Mesendoderm (in vitro differentiated cells): ENCODE results near the gene SCRT2.

Experiments used
- DNase-seq: peaks from one replicate; pipeline ENCODE4 v3.0.0; 2013
- H2AK5ac ChIP-seq: 2 replicates; pipeline ENCODE4 v1.6.1; 2013; ENCODE audit warnings: low read length, inconsistent platforms
- H2BK120ac ChIP-seq: 2 replicates; pipeline ENCODE4 v1.6.1; 2013; ENCODE audit warnings: low read depth, mild to moderate bottlenecking, low read length, moderate library complexity, mixed read lengths
- H2BK15ac ChIP-seq: replicated peaks from 2 replicates; pipeline ENCODE4 v1.6.1; 2013; ENCODE audit warnings: low read depth, mild to moderate bottlenecking, moderate library complexity
- H2BK5ac ChIP-seq: 2 replicates; pipeline ENCODE4 v1.6.1; 2013; ENCODE audit warnings: low read length, inconsistent platforms
- H3K18ac ChIP-seq: 2 replicates; pipeline ENCODE4 v1.6.1; 2013; ENCODE audit warnings: mild to moderate bottlenecking, low read length, mixed read lengths
- H3K23ac ChIP-seq: one replicate; pipeline ENCODE4 v1.6.1; 2013; ENCODE audit warnings: low read length
- H3K27ac ChIP-seq: 2 replicates; pipeline ENCODE4 v1.5.1; 2013; ENCODE audit warnings: low read depth, mild to moderate bottlenecking, inconsistent platforms, low read length, moderate library complexity
- H3K27me3 ChIP-seq: 2 replicates; pipeline ENCODE4 v1.6.1; 2013; ENCODE audit warnings: low read length, control low read depth, mild to moderate bottlenecking, inconsistent platforms; ENCODE audit not compliant: insufficient read depth, poor library complexity
- H3K36me3 ChIP-seq: 2 replicates; pipeline ENCODE4 v1.6.1; 2013; ENCODE audit warnings: low read length, inconsistent platforms; ENCODE audit not compliant: control insufficient read depth, insufficient read depth
- H3K4ac ChIP-seq: one replicate; pipeline ENCODE4 v1.6.1; 2013; ENCODE audit warnings: low read depth, mild to moderate bottlenecking, low read length, moderate library complexity
- H3K4me1 ChIP-seq: 2 replicates; pipeline ENCODE4 v1.6.1; 2013; ENCODE audit warnings: low read depth, low read length, inconsistent platforms; ENCODE audit not compliant: control insufficient read depth
- H3K4me2 ChIP-seq: 2 replicates; pipeline ENCODE4 v1.6.1; 2013; ENCODE audit warnings: low read length
- H3K4me3 ChIP-seq: 2 replicates; pipeline ENCODE4 v1.5.1; 2013; ENCODE audit warnings: mild to moderate bottlenecking, low read length
- H3K56ac ChIP-seq: one replicate; pipeline ENCODE4 v1.6.1; 2013; ENCODE audit warnings: low read length
- H3K79me1 ChIP-seq: 2 replicates; pipeline ENCODE4 v1.6.1; 2013; ENCODE audit warnings: low read length, inconsistent platforms
- H3K79me2 ChIP-seq: 2 replicates; pipeline ENCODE4 v1.6.1; 2013; ENCODE audit warnings: mild to moderate bottlenecking, low read length; ENCODE audit not compliant: control insufficient read depth, insufficient read depth
- H3K9ac ChIP-seq: 2 replicates; pipeline ENCODE4 v1.6.1; 2013; ENCODE audit warnings: low read length, inconsistent platforms
- H4K5ac ChIP-seq: one replicate; pipeline ENCODE4 v1.6.1; 2013; ENCODE audit warnings: low read length
- H4K8ac ChIP-seq: one replicate; pipeline ENCODE4 v1.6.1; 2013; ENCODE audit warnings: low read depth, mild to moderate bottlenecking, control low read depth, low read length, moderate library complexity
- WGBS: extraction: QIAGEN DNeasy Blood & Tissue Kit; methylation state at CpG from one replicate; pipeline ENCODE4 v1.1.7; 2013; ENCODE audit warnings: low lambda C conversion rate, missing lambda C conversion rate; ENCODE audit not compliant: insufficient coverage; ENCODE audit errors: extremely low coverage; 5-methylcytosine and 5-hydroxymethylcytosine counted together

Gene SCRT2

DNA sequence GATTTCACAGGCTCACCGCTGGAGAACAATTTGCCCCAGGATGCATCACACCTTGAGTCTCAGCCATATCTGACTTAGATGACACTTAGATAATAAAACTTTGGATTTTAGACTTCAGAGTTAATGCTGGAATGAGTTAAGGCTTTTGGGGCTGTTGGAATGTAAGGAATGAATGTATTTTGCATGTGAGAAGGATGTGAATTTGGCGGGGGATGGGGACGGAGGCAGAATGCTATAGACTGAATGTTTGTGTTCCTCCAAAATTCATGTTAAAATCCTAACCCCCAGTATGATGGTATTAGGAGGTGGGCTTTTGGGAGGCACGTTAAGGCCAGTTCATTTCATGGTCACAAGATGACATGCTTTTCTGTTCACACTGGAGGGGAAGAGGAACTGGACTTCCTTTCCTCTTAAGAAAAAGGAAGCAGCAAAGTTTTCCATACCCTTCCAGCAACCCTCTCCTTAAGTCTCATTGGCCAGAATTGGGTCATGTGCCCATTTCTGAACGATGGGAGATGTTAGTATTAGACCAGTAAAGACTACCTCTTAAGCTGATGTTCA, 16.8 kb downstream of the SCRT2 start:
- Histone ChIP-seq H3K4me3 (no peak overlapping the region), H3K79me2 (no peaks in the 10 kb centered on the region), H3K27me3 (no peaks in the 10 kb centered on the region), H2BK15ac (no peak overlapping the region), H4K8ac (no peak overlapping the region), H3K18ac (peak overlapping the region; percentile 1), H3K9ac (no peak overlapping the region), H3K23ac (no peak overlapping the region), H2BK5ac (peak overlapping the region; percentile 64), H2AK5ac (no peak overlapping the region), H3K56ac (peak overlapping the region; percentile 68), H3K4ac (no peak overlapping the region), H3K79me1 (no peaks in the 10 kb centered on the region), H3K4me1 (peaks cover 28% of the 10 kb centered on the region), H3K36me3 (no peaks in the 10 kb centered on the region), H3K4me2 (peak overlapping the region; percentile 13), H3K27ac (peak overlapping the region; percentile 79), H4K5ac (no peak overlapping the region), H2BK120ac (no peak overlapping the region)
- DNase-seq = peak; percentile 84
- WGBS = no CpG with 5 or more reads among the region's 5 CpGs

GRCh38 chr20:658202-658601, 17.4 kb downstream of the SCRT2 start:
- H2BK5ac ChIP-seq = peak overlapping the region; percentile 97
- H3K4me3 ChIP-seq = no peak overlapping the region
- H3K4me2 ChIP-seq = peak overlapping the region; percentile 22
- H3K36me3 ChIP-seq = no peaks in the 10 kb centered on the region
- H3K18ac ChIP-seq = peak overlapping the region; percentile 35
- H3K9ac ChIP-seq = peak overlapping the region; percentile 35
- WGBS = no CpG with 5 or more reads among the region's 2 CpGs
- H3K4me1 ChIP-seq = peaks cover 31% of the 10 kb centered on the region
- H3K27ac ChIP-seq = peak overlapping the region; percentile 79
- no peak overlapping the region for H3K4ac ChIP-seq
- peak overlapping the region; percentile 79 for H3K56ac ChIP-seq
- no peak overlapping the region for H4K8ac ChIP-seq
- DNase-seq = peak; percentile 62
- H4K5ac ChIP-seq = peak overlapping the region; percentile 92
- H3K23ac ChIP-seq = peak overlapping the region; percentile 74
- H3K79me2 ChIP-seq = no peaks in the 10 kb centered on the region
- no peak overlapping the region for H2BK15ac ChIP-seq
- H3K27me3 ChIP-seq = no peaks in the 10 kb centered on the region
- H3K79me1 ChIP-seq = no peaks in the 10 kb centered on the region
- H2AK5ac ChIP-seq = peak overlapping the region; percentile 91
- H2BK120ac ChIP-seq = peak overlapping the region; percentile 75

- Histone ChIP-seq H3K79me2 (no peaks in the 10 kb centered on the region), H3K4me3 (no peak overlapping the region), H3K4me1 (peaks cover 29% of the 10 kb centered on the region), H3K27ac (no peak overlapping the region), H3K4me2 (no peak overlapping the region), H2BK15ac (no peak overlapping the region), H3K79me1 (peaks cover 2% of the 10 kb centered on the region), H3K18ac (no peak overlapping the region), H3K36me3 (no peaks in the 10 kb centered on the region), H3K9ac (no peak overlapping the region), H2AK5ac (no peak overlapping the region), H4K8ac (no peak overlapping the region), H3K27me3 (no peaks in the 10 kb centered on the region), H3K23ac (no peak overlapping the region), H3K4ac (no peak overlapping the region), H4K5ac (no peak overlapping the region), H3K56ac (no peak overlapping the region), H2BK5ac (no peak overlapping the region), H2BK120ac (no peak overlapping the region)
- WGBS = no CpG with 5 or more reads among the region's 11 CpGs
- DNase-seq = no peak
Observed at GRCh38 chr20:655726-656624, 19.6 kb downstream of the SCRT2 start.

DNA sequence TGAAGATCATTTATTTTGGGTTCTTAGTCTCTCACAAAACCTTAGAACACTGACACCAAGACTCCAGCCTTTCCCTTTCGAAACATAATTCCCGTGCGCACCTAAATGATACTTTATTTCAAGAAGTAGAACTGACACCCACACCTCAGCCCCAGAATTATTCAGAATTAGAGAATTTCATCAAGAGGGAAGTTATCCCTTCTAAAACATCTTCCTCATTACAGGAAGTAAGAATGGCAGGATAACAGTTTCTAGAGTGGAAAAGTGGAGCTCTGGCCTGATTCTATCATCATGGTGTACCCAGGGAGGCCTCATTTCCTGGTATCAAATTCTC, 21.2 kb downstream of the SCRT2 start:
- no CpG with 5 or more reads among the region's 3 CpGs for WGBS
- H3K9ac ChIP-seq = no peak overlapping the region
- H2BK5ac ChIP-seq = no peak overlapping the region
- DNase-seq = no peak
- no peak overlapping the region for H2AK5ac ChIP-seq
- no peak overlapping the region for H4K5ac ChIP-seq
- peaks cover 2% of the 10 kb centered on the region for H3K79me1 ChIP-seq
- no peaks in the 10 kb centered on the region for H3K27me3 ChIP-seq
- H3K79me2 ChIP-seq = no peaks in the 10 kb centered on the region
- no peak overlapping the region for H3K4me2 ChIP-seq
- H3K27ac ChIP-seq = no peak overlapping the region
- peaks cover 25% of the 10 kb centered on the region for H3K4me1 ChIP-seq
- no peak overlapping the region for H4K8ac ChIP-seq
- no peaks in the 10 kb centered on the region for H3K36me3 ChIP-seq
- no peak overlapping the region for H3K4me3 ChIP-seq
- no peak overlapping the region for H3K23ac ChIP-seq
- H3K4ac ChIP-seq = no peak overlapping the region
- no peak overlapping the region for H2BK15ac ChIP-seq
- no peak overlapping the region for H2BK120ac ChIP-seq
- H3K18ac ChIP-seq = no peak overlapping the region
- no peak overlapping the region for H3K56ac ChIP-seq

DNA sequence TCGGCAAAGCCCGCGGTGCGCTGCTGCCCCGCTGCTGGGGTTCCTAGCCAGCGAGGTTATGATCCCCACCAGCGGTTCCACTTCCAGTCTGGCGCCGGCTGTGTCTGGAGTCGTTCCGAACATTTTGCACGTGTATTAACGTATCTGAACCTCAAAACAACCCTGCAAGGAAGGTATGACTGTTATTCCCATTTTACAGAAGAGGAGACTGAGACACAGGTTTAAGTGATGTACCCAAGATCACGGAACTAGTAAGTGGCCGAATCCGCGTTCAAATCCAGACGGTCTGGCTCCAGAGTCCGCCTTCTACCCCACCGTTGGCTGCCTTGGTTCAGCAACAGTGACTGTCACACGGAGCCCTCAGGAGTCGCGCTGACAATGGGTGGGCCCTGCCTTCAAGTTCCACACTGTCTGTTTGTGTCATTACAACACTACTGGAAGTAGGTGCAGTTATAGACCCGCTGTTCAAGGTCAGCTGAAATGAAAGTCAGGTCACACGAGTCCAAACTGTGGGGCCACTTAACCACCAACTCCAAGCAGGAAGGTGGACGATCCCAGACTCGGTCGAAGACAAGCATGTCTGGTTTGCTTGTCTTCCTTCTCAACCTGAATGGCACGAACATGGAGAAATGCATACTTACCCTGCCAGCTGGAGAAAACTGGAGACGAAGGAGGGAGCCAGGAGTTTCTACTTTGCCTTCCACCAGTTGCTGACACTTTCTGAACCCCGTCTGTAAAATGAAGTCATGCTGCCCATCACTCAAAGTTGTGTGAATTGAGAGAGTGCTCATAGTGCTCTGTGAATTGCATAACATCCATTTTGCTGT, 21.8 kb downstream of the SCRT2 start:
- peak overlapping the region; percentile 30 for H2BK5ac ChIP-seq
- H3K4me3 ChIP-seq = peak overlapping the region; percentile 34
- no peak overlapping the region for H4K5ac ChIP-seq
- peak overlapping the region; percentile 78 for H3K4ac ChIP-seq
- DNase-seq = no peak
- H3K18ac ChIP-seq = peak overlapping the region; percentile 73
- H4K8ac ChIP-seq = no peak overlapping the region
- H2BK15ac ChIP-seq = no peak overlapping the region
- H3K56ac ChIP-seq = peak overlapping the region; percentile 85
- peak overlapping the region; percentile 65 for H3K9ac ChIP-seq
- H3K4me2 ChIP-seq = peak overlapping the region; percentile 64
- H3K79me2 ChIP-seq = no peaks in the 10 kb centered on the region
- H2AK5ac ChIP-seq = peak overlapping the region; percentile 14
- no peaks in the 10 kb centered on the region for H3K27me3 ChIP-seq
- peak overlapping the region; percentile 34 for H2BK120ac ChIP-seq
- WGBS = no CpG with 5 or more reads among the region's 31 CpGs
- H3K36me3 ChIP-seq = no peaks in the 10 kb centered on the region
- peaks cover 20% of the 10 kb centered on the region for H3K4me1 ChIP-seq
- H3K79me1 ChIP-seq = peaks cover 2% of the 10 kb centered on the region
- no peak overlapping the region for H3K23ac ChIP-seq
- H3K27ac ChIP-seq = no peak overlapping the region
